Measurements from ENCODE around the gene ZNF580.

Gene ZNF580

DNA sequence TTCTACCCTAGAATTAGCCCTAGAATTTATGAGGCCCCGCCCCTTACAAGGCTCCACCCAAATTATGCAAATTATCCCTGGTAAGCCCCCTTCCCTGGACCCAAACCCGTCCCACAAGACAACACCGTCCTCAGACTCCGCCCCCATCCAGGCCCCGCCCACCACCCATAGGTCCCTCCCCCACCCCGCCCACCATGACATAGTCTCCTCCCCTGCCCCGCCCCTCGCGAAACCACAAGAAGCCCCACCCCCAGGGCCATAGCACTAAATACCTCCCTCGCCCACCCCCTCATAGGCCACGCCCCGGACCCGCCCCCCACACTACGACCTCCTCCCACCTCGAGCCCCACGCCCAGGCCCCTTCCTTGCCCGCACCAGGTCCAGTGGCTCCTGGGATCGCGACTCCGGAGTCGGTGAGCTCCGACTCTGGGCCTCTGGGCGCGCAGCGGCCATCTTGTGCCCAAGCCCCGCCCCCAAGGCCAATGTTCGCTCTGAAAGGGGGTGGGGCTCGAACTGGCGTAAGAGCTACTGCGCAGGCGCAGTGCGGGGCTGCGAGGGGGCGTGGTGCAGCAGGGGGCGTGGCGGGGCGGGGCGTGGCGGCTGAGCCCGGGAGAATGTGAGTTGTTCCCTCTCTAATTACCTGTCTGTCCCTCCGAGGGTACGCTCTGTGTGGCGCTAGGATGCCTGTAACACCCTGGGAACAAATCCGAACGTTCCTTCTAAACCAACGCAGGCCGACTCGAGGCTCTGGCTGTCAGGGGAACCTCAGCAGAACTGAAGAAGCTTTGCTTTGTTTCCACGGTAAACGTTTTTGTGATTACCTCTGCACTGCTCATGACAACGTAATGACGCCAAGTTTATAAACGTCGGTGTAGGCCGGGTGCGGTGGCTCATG is 16.4 kb upstream of the ZNF580 start, which contains the start of gene ZNF784:
Gene ZNF784, minus strand, starts transcription at position 458 of the 895 bp plus-strand sequence. Its CDS starts 5 bp downstream, at position 453.
- peak; percentile 98 for DNase-seq (ENCODE audit: low read depth)

DNA sequence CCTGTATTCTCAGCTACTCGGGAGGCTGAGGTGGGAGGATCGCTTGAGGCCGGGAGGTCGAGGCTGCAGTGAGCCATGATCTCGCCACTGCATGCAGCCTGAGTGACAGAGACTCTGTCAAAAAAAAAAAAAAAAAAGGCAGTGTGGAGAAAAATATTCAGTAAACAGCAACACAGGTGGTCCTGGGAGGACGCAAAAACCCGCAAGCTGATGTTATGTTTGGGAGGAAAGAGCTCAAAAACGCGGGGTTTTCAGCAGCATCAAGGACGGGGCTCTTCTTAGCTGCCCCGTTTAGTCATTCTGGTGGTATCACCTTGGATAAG is 15.8 kb upstream of the ZNF580 start:
- DNase-seq (ENCODE audit: low read depth): no peak

DNA sequence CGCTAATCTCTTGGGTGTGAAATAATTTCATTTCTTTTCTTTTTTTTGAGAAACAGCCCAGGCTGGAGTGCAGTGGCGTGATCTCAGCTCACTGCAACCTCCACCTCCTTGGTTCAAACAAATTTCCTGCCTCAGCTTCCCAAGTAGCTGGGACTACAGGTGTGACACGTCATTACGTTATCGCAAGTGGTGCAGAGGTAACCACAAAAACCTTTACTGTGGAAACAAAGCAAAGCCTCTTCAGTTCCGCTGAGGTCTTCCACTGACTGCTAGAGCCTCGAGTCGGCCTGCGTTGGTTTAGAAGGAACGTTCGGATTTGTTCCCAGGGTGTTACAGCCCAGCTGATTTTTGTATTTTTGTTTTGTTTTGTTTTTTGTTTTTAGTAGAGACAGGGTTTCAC is 14.5 kb upstream of the ZNF580 start:
- DNase-seq (ENCODE audit: low read depth): no peak

- DNase-seq (ENCODE audit: low read depth): peak; percentile 83
These were observed 8.4 kb upstream of the ZNF580 start for GRCh38 chr19:55632463-55632834.

- no peak for DNase-seq (ENCODE audit: low read depth)
These were observed 6.9 kb upstream of the ZNF580 start for GRCh38 chr19:55633861-55634260.

DNA sequence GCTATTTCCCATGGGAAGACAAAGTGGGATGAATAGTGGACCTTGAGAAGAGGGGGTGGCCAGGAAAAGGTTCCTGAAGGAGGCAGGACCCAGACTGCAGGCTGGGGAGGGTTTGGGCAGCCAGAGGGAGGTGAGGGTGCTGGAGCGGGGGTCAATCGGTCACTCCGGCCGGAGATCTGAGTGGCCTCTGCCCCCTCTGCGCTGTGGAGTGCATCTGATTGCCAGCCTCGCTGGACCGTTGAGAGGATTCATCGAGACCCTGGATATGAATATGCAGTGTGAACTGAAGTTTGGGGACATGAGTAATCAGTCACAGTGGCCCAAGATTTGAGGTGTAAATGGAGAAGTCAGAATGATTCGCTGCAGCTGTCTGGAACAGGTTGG is 5.5 kb upstream of the ZNF580 start:
- no peak for DNase-seq (ENCODE audit: low read depth)

DNA sequence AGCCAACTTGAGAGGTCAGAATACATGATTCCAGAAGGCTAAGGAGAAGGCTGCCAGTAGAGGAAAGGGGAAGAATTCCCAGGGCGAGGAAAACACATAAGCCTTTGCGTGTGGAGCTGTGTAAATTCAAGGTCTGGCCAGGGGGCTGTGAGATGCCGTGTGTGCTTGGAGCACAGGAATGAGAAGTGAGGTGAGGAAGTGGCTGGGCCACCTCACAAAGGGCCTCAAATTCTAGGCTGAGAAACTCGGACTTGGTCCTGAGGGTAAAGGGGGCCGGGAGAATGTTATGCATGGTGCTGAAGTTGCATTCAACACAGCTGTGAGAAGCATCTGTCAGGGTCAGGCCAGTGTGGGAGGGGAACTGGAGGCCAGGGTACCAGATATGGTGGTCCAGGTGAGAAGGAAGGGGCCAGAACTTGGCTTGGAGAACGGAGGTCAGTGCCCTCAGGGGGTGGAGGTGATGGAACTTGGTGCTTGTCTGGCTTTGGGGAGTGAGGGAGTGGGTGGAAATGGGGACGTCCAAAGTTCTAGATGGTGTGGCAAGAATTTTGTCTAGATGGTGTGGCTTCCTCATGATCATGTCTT is 4.9 kb upstream of the ZNF580 start:
- DNase-seq (ENCODE audit: low read depth): no peak

- DNase-seq (ENCODE audit: low read depth): no peak
These were observed 4.1 kb upstream of the ZNF580 start for GRCh38 chr19:55636723-55637122.

DNA sequence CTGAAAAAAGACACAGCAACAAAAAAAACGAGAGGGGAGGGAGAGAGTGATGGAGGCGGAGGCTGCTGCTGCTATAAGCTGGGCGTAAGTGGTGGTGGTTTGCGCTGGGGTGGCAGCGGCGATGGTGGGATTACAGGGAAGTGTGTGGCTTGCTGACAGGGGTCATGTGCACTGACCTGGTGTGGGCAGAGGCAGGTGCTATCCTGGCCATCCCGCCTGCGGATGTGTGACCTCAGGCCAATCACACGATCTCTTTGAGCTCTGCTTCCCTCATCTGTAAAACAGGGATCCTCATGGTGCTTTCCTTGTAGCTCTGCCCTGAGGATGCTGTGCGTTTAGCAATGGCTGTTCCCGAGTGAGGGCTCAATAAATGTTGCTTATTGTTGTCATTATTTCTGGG is 3.3 kb upstream of the ZNF580 start:
- no peak for DNase-seq (ENCODE audit: low read depth)

DNA sequence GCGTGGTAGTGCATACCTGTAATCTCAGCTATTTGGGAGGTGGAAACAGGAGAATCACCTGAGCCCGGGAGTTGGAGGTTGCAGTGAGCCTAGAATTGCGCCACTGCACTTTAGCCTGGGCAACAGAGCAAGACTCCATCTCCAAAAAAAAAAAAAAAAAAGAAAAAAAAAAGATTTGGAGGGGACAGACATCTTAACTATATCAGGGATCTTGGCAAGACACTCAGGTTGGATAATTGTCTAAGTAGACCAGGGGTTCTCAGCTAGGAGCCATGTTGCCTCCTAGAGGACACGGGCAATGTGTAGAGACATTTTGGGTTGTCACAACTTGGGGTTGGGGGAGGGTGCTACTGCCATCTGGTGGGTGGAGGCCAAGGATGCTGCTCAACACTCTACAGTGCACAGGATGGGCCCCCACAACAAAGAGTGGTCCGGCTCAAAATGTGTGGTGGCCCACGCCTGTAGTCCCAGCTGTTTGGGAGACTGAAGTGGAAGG is 1.9 kb upstream of the ZNF580 start:
- DNase-seq (ENCODE audit: low read depth): no peak

DNA sequence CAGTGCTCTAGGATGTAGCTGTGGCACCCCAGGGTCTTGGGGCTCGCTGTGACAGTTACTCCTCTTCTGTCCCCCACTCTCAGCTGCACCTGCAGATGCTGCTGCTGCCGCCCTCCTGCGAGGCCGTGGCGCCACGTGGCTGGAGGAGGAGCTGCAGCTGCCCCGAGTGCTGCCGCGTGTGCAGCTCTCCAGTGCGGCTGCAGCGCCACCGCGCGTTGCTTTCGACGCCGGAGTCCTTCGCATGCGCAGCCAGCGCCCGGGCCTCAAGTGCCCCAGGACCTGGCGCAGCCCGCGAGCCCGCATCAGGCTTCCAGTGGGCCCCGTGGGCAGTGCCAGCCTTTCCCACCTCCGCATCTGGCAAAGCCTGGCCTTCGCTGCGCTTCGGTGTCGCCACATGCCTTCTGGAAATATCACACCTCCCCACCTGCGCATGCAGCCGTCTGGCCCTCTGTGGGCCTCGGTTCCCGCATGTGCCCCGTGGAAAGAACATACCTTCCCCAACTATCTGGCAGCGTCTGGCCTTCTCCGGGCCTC is 692 bp upstream of the ZNF580 start:
- peak; percentile 60 for DNase-seq (ENCODE audit: low read depth)

DNA sequence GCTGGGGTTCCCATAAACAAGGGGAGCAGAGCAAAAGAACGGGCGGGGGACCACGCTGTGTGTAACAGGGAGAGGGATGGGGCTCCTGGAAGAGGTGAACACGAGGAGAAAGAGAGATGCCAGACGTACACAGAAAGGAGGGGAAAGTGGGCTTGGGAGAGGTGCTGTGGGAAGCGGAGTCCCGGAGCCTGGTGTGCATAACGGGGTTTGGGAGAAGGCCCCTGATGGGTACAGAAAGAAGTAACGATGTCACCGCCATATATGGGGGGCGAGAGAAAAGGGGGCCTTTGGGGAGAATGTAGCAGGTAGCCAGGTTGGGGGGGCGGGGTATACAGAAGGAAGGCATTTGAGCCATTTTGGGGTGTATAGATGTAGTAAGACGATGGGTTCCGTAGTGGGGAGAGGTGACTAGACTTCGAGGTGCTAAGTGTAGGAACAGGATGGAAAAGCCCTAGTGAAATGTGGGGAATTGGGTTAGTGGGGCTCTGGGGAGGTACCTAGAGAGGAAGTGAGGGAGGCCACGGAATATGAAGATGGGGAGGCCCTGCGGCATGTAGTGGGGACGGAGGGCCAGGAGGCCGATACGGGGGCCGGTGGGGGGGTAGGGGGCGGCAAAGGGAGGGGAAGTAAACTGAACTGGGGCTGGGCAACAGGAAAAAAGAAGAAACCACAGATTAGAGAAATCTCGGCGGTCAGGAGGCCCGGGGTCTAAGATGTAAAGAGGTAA is 787 bp downstream of the ZNF580 start:
- no peak for DNase-seq (ENCODE audit: low read depth)

DNA sequence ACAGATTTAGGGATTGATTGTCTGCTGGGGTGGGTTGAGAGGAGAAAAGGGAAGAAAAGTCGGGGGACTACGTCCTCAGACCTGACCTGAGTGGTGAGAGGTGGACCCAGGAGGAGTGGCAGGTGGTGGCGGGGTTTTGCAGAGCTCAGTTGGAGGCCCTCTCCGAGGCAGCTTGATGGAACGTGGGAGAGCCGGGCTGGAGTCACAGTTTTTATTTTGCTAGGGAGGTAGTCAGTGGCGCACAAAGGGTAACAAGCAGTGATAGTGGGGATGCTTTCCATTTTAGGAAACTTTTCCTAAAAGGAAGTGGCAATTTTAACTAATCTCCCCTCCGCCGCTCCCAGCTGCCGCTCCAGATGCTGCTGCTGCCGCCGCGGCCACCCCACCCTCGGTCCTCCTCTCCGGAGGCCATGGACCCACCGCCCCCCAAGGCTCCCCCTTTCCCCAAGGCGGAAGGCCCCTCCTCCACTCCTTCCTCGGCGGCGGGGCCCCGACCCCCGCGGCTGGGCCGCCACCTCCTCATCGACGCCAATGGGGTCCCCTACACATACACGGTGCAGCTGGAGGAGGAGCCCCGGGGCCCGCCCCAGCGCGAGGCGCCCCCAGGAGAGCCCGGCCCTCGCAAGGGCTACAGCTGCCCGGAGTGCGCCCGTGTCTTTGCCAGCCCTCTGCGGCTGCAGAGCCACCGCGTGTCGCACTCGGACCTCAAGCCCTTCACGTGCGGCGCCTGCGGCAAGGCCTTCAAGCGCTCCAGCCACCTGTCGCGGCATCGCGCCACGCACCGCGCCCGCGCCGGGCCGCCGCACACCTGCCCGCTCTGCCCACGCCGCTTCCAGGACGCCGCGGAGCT is 1.6 kb downstream of the ZNF580 start:
- DNase-seq (ENCODE audit: low read depth): no peak

- peak; percentile 70 for DNase-seq (ENCODE audit: low read depth)
These were observed 2.4 kb downstream of the ZNF580 start, which contains the start of gene ZNF581 for GRCh38 chr19:55643003-55643886. ZNF581 (plus strand) TSS chr19:55643649; CDS start chr19:55644572, 923 bp downstream.

GRCh38 chr19:55643887-55644176 is 3.0 kb downstream of the ZNF580 start:
- no peak for DNase-seq (ENCODE audit: low read depth)

- DNase-seq (ENCODE audit: low read depth): no peak
These were observed 3.5 kb downstream of the ZNF580 start for GRCh38 chr19:55644191-55644833.

- no peak for DNase-seq (ENCODE audit: low read depth)
These were observed 4.2 kb downstream of the ZNF580 start for GRCh38 chr19:55644842-55645511.

DNA sequence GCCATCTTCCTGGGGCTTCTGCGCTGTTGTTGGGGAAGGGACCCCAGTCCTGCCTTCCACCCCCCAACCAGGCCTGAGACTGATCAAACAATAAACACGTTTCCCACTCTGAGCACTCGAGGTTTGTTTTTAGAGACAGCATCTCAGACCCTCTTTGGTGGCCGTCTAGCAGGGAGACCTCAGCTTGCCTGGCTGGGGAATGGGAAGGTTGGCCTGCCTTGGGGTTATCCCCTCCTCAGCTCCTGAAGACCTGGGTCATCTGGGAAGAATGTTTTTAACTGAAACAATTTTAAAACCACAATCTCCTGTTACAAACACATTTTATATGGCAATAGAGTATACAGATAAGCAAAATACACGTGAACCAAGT is 4.7 kb downstream of the ZNF580 start:
- DNase-seq (ENCODE audit: low read depth): no peak

- DNase-seq (ENCODE audit: low read depth): no peak
These were observed 6.3 kb downstream of the ZNF580 start for GRCh38 chr19:55646889-55647731.

Data from activated T-cell treated with anti-CD3 and anti-CD28 coated beads for 1 hour (primary cell).